NT2/D1 (cell line): Measurements from ENCODE around the gene MCOLN1.

Experiments used
- SUZ12 ChIP-seq: IDR thresholded peaks from 2 replicates; pipeline ENCODE4 v1.6.1; 2011; ENCODE audit not compliant: insufficient read length, insufficient read depth; ENCODE audit errors: extremely low read depth
- ZNF274 ChIP-seq: IDR thresholded peaks from 2 replicates; pipeline ENCODE4 v1.6.1; 2011; ENCODE audit warnings: mild to moderate bottlenecking, low read depth, low read length

DNA sequence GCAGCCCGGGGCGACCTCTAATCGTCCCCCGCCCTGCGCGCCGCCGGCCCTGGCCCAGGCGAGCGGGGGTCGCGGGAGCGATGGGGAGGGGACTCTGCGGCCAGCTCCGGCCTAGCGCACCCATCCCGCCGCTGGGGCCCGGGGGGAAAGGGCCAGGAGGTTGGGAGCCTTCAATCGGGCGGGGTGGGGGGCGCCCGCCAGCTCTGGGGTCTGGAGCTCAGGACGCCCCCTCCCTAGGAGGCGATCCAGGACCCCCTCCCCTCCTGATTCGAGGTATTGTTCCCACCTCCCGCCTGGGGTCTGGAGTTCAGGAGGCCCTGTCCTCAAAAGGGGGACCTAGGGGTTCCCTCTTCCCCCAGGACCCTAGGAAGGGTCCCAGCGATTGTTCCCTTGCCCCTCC lies 6.1 kb upstream of the MCOLN1 start:
- TF ChIP-seq SUZ12 (no peak), ZNF274 (no peak)
